Activated naive CD4-positive, alpha-beta T cell treated with anti-CD3 and anti-CD28 coated beads, Interleukin-2, amount 10 ng/mL, durations not matched to agents 7 days and 5 days (primary cell): ENCODE results near the gene SIGLEC7.
"Not testable (repeated sequence)": the region's sequence is repeated elsewhere in the genome, so short reads cannot be mapped to it uniquely, and the experiment has no call there.

Source experiments
- CTCF ChIA-PET: fragments of 350-600 bp; sonication (Branson Sonifier 250); formaldehyde crosslinking; loops from one replicate; lab custom pipeline; 2021; ENCODE audit warnings: antibody characterized with exemption; lab: Charles Lee
- DNase-seq: peaks from one replicate; pipeline ENCODE4 v3.0.0-alpha.2; 2020
- H3K27ac Mint-ChIP-seq: one replicate; pipeline ENCODE4 v1.8.0; 2021; ENCODE audit warnings: mild to moderate bottlenecking, moderate library complexity, mixed read lengths
- H3K27me3 Mint-ChIP-seq: one replicate; pipeline ENCODE4 v1.8.0; 2021; ENCODE audit warnings: mild to moderate bottlenecking, mixed read lengths
- H3K36me3 Mint-ChIP-seq: one replicate; pipeline ENCODE4 v1.8.0; 2021; ENCODE audit warnings: mixed read lengths
- H3K4me1 Mint-ChIP-seq: one replicate; pipeline ENCODE4 v1.8.0; 2021; ENCODE audit warnings: mixed read lengths
- H3K4me3 Mint-ChIP-seq: one replicate; pipeline ENCODE4 v1.8.0; 2021; ENCODE audit warnings: mild to moderate bottlenecking, moderate library complexity, mixed read lengths
- H3K9me3 Mint-ChIP-seq: one replicate; pipeline ENCODE4 v1.8.0; 2021; ENCODE audit warnings: mixed read lengths

The SIGLEC7 gene

DNA sequence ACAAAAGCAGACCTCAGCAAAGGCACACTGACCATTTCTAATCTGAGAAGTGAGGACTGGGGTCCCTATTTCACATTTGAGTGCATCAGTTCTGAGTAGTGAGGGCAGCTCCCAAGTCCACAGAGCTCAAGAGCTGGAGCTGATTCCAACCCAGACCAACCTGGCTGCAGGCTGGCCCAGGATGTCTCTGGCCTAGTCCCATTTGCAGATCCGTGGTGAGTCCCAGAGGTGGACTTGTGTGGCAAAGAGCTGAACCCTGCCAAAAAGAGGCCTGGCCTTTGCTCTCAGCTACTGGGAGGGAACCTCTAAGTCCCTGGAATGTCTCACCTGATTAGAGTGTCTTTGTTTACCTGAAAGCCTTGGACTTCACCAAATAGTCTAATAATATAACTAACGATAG lies 14.6 kb downstream of the SIGLEC7 start:
- Mint-ChIP-seq H3K27me3 (peaks cover 49% of the 10 kb centered on the region), H3K9me3 (peaks cover 2% of the 10 kb centered on the region), H3K27ac (no peak overlapping the region), H3K4me1 (peaks cover 8% of the 10 kb centered on the region), H3K4me3 (no peak overlapping the region), H3K36me3 (no peaks in the 10 kb centered on the region)
- no peak for DNase-seq
- CTCF ChIA-PET = interaction anchor here (0.5 to 9.8 kb wide), 10 partner anchors 9 to 242 kb away, joined by 3 to 125 read pairs (median 4); no protein-coding TSS in a partner anchor

DNA sequence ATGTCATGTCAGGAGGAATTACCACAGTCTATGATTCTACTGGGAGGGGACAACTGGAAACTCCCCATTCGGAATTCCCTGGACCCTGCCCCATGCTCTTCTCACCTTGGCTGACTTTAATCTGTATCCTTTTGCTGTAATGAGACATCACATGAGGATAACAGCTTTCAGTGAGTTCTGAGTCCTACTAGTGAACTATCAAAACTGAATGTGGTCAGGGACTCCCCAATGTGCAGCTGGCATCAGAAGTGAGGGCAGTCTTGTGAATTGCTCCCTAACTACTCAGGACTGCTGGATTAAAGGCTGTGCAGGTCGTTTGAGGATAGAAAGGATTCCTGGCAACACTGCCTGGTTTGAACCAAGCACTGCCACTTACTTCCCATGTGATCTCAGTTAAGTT lies 15.2 kb downstream of the SIGLEC7 start:
- no peak for DNase-seq
- Mint-ChIP-seq H3K9me3 (no peaks in the 10 kb centered on the region), H3K4me1 (peaks cover 8% of the 10 kb centered on the region), H3K27me3 (peaks cover 44% of the 10 kb centered on the region), H3K36me3 (no peaks in the 10 kb centered on the region), H3K4me3 (no peak overlapping the region), H3K27ac (no peak overlapping the region)
- CTCF ChIA-PET = interaction anchor here (0.5 to 9.8 kb wide), 8 partner anchors 12 to 477 kb away, joined by 3 to 125 read pairs (median 6); no protein-coding TSS in a partner anchor

DNA sequence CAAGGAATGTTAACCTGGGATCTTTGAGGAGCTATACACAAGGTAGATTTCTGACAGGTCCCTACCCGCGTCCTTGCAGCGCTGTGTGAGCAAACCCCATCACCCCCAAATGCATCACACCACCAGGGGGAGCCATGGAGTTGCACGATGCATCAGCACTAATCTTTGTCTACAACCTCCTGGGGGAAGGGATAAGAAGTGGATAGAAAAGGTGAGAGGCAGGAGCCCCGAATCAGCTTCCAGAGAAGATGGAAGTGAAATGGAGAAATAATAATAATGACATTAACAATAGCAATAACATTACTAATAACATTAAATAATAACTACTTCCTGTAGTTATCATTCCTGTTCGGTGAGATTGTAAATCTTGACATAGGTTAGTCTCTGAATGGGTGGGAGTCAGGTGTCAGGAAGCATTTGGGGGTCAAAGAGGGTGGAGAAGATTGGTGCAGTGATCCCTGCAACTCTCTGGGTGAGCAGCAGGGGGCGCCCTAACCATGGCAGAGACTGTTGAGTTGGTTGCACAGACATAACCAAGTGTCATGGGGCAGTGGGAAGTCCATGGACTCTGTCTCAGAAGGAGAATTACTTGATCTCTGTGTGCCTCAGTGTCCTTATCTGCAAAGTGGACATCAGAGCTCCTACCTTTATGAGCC lies 16.5 kb downstream of the SIGLEC7 start:
- H3K36me3 Mint-ChIP-seq = no peaks in the 10 kb centered on the region
- H3K9me3 Mint-ChIP-seq = no peaks in the 10 kb centered on the region
- H3K27me3 Mint-ChIP-seq = peaks cover 41% of the 10 kb centered on the region
- H3K4me1 Mint-ChIP-seq = peaks cover 8% of the 10 kb centered on the region
- no peak overlapping the region for H3K4me3 Mint-ChIP-seq
- peak overlapping the region; percentile 46 for H3K27ac Mint-ChIP-seq
- CTCF ChIA-PET = interaction anchor here (0.9 to 9.8 kb wide), 10 partner anchors 10 to 169 kb away, joined by 3 to 125 read pairs (median 6); no protein-coding TSS in a partner anchor
- DNase-seq = peak; percentile 88

DNA sequence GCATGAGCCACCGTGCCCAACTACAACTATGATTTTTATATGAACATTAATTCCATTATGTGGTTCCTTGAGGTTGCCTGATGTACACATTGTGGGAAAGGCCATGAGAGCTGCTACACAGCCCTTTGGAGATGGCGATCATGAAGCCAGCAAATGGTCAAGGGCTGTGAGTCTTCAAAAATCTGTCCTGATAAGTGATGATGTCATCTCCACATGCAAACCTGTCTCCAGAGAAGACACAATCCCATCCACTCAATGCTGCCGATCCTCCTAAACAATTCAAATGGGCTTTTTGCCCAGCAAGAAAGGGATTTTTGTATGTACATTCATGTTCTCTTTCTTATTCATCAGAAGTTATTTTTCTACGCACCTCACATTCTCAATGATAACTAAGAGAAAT lies 17.6 kb downstream of the SIGLEC7 start:
- peaks cover 41% of the 10 kb centered on the region for H3K27me3 Mint-ChIP-seq
- no peak for DNase-seq
- CTCF ChIA-PET = interaction anchor here (0.9 to 9.8 kb wide), 4 partner anchors 9 to 105 kb away, joined by 3 to 125 read pairs (median 17); no protein-coding TSS in a partner anchor
- H3K27ac Mint-ChIP-seq = no peak overlapping the region
- H3K36me3 Mint-ChIP-seq = no peaks in the 10 kb centered on the region
- peaks cover 10% of the 10 kb centered on the region for H3K4me1 Mint-ChIP-seq
- H3K9me3 Mint-ChIP-seq = no peaks in the 10 kb centered on the region
- H3K4me3 Mint-ChIP-seq = no peak overlapping the region

DNA sequence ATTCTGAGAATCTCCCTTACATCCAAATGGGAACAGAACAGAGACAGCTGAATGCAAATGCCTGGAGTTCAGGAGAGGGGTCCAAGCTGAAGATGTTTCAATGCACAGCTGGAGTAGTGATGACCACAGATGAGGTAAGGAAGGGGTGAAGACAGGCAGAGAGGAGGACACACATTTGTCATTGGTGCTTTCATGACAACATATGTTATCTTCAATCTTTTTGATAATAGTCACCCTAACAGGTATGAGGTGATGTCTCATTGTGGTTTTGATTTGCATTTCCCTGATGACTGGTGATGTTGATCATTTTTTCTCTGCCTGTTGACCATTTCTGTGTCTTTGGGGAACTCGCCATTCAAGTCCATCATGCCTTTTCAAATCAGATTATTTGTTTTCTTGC lies 19.2 kb downstream of the SIGLEC7 start:
- Mint-ChIP-seq H3K27ac (no peak overlapping the region), H3K27me3 (peaks cover 34% of the 10 kb centered on the region), H3K4me1 (peaks cover 10% of the 10 kb centered on the region), H3K9me3 (no peaks in the 10 kb centered on the region), H3K4me3 (no peak overlapping the region), H3K36me3 (no peaks in the 10 kb centered on the region)
- DNase-seq = no peak
- CTCF ChIA-PET = interaction anchor here (9.8 kb wide), 1 partner anchor 98 kb away, joined by 125 read pairs; no protein-coding TSS in a partner anchor

DNA sequence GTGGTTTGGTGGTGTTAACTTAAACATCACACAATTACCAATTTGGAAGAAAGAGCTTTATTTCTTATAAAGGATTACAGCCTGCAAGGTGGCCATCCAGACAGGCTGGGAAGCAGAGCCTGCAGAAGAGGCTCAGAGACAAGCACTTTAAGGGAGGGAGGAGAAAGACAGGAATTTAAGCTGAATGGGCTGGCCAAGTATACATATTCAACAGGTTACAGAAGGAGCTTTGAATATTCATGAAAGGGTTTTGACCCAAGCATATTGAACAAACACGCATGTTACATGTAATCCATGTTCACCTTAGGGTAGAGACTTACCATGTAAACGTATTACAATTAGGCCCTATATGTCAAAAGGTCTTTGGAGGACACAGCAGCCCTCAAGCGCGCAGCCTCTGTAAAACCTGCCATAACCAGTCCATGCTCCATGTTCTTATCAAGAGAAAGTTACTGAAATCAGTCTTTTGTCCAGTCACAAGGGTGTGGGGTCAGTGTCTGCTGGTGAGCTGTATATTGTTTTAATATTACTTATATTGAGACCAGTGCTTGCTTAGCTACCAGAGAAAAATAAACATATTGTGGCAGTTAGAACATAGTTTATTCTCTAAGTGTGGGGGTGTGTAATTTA lies 19.9 kb downstream of the SIGLEC7 start:
- Mint-ChIP-seq H3K4me1 (peaks cover 16% of the 10 kb centered on the region), H3K36me3 (no peaks in the 10 kb centered on the region), H3K27me3 (peaks cover 39% of the 10 kb centered on the region), H3K9me3 (no peaks in the 10 kb centered on the region), H3K4me3 (no peak overlapping the region), H3K27ac (no peak overlapping the region)
- CTCF ChIA-PET = interaction anchor here (1.1 to 9.8 kb wide), 2 partner anchors 97 to 352 kb away, joined by 3 to 125 read pairs; no protein-coding TSS in a partner anchor
- no peak for DNase-seq

DNA sequence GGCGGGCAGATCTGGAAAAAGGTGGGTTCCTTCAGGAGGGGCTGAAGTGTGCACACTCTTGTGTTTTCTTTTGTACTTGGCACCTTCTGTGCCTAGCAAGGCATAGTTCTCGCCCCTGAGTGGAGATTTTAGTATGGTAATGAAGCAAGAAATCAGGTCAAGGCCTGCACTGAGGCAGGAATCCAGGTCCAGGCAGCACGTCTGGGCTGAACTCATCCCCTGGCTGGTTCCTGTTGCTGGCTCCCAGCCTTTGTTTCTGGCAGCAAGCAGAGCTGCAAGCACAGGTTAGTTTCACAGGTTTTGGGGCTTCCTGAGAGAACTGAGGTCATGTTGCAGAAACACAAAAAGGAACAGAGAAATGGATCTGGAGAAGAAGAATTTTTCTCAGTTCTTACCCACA lies 21.2 kb downstream of the SIGLEC7 start:
- CTCF ChIA-PET = interaction anchor here (9.8 kb wide), 1 partner anchor 96 kb away, joined by 125 read pairs; no protein-coding TSS in a partner anchor

DNA sequence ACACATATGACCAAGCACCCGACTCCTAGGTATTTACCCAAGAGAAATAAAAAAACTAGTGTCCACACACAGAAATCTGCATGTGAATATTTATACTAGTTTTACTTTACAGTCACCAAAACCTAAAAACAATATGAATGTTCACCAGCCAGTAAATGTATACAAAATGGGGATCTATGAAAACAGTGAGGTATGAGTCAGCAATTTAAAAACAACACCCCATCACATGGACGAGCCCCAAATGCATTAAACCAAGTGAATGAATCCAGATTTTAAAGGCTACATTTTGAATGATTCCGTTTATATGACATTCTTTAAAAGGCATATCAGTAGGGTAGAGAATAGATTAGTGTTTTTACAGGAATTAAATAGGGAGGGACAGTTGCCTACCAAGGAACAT lies 22.1 kb downstream of the SIGLEC7 start:
- Mint-ChIP-seq H3K27ac (no peak overlapping the region), H3K27me3 (peaks cover 39% of the 10 kb centered on the region), H3K9me3 (no peaks in the 10 kb centered on the region), H3K4me1 (peaks cover 30% of the 10 kb centered on the region), H3K36me3 (no peaks in the 10 kb centered on the region), H3K4me3 (no peak overlapping the region)
- CTCF ChIA-PET = interaction anchor here (0.6 kb wide), 2 partner anchors 90 to 231 kb away, joined by 3 read pairs; no protein-coding TSS in a partner anchor
- no peak for DNase-seq

More for the DNA sequence above, 21.2 kb downstream of the SIGLEC7 start:
- Mint-ChIP-seq H3K36me3 (no peaks in the 10 kb centered on the region), H3K4me1 (peaks cover 29% of the 10 kb centered on the region), H3K9me3 (no peaks in the 10 kb centered on the region), H3K4me3 (no peak overlapping the region), H3K27me3 (peaks cover 39% of the 10 kb centered on the region), H3K27ac (no peak overlapping the region)
- DNase-seq = no peak

DNA sequence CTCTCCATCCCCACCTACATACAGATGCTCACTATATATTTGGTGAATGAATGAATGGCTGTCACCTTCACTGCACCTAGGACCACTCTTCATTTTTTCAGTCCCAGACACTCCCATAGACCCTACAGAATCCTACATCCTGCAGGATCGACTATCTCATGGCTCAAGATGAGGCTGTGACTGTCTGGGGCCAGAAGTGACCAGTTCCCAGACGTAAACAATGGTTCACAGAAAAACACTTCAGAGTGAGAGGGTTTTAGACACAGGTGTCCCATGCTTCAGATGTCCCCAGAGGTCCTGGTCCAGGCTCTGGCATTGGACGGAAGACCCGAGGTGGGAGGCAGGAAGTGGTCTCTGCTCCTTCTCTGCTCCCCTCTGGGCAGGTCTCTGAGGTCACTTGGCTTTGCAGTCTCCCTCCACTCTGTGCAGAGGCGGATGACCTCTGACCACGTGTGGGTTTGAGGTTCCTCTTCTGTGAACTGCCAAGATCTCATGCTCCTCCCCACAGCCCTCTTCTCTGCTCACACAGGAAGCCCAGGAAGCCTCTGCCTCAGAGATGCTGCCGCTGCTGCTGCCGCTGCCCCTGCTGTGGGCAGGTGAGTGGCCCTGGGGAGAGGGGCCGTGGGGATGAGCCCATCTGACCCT lies 24.9 kb downstream of the SIGLEC7 start:
- DNase-seq = peak; percentile 57
- CTCF ChIA-PET = interaction anchor here (1.0 kb wide), 1 partner anchor 92 kb away, joined by 3 read pairs; no protein-coding TSS in a partner anchor

DNA sequence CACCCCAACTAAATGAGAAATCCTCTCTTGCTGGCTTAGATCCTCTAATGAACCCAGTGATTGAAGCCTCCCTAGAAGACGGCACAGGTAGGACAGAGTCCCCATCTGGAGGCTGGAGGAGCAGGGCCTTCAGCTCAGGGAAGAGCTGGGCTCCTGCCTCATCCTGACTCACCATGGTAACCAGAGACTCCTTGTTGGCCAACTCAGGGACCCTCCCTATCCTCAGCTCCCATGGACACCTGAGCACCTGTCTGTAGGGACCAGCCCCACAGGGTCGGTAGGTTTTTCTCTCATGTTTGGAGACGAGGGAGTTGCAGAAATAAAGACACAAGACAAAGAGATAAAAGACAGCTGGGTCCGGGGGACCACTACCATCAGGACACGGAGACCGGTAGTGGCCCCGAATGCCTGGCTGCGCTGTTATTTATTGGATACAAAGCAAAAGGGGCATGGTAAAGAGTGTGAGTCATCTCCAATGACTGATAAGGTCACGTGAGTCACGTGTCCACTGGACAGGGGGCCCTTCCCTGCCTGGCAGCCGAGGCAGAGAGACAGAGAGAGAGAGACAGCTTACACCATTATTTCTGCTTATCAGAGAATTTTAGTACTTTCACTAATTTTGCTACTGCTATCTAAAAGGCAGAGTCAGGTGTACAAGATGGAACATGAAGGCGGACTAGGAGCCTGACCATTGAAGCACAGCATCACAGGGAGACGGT lies 26.6 kb downstream of the SIGLEC7 start:
- Mint-ChIP-seq H3K9me3 (no peaks in the 10 kb centered on the region), H3K4me1 (peaks cover 35% of the 10 kb centered on the region), H3K4me3 (peak overlapping the region; percentile 32), H3K27me3 (peaks cover 31% of the 10 kb centered on the region), H3K36me3 (no peaks in the 10 kb centered on the region), H3K27ac (no peak overlapping the region)
- no peak for DNase-seq
- CTCF ChIA-PET = interaction anchor here (1.0 to 4.6 kb wide), 5 partner anchors 10 to 147 kb away, joined by 3 to 30 read pairs (median 5); no protein-coding TSS in a partner anchor

More for the DNA sequence above, 24.9 kb downstream of the SIGLEC7 start:
- Mint-ChIP-seq H3K4me1 (peaks cover 35% of the 10 kb centered on the region), H3K36me3 (no peaks in the 10 kb centered on the region), H3K4me3 (peak overlapping the region; percentile 70), H3K9me3 (no peaks in the 10 kb centered on the region), H3K27ac (peak overlapping the region; percentile 47), H3K27me3 (peaks cover 39% of the 10 kb centered on the region)

DNA sequence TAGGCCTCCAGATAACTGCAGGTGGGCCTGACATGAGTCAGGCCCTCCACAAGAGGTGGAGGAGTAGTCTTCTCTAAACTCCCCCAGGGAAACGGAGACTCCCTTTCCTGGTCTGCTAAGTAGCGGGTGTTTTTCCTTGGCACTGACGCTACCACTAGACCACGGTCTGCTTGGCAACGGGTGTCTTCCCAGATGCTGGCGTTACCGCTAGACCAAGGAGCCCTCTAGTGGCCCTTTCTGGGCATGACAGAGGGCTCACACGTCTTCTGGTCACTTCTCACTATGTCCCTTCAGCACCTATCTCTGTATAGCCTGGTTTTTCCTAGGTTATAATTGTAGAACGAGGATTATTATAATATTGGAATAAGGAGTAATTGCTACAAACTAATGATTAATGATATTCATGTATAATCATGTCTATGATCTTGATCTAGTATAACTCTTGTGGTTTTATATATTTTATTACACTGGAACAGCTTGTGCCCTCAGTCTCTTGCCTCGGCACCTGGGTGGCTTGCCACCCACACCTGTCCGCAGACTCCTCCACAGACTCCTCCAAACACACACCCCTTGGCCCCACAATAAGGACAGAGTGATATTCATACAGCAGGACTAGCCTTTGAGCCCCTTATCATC lies 27.3 kb downstream of the SIGLEC7 start:
- H3K27ac Mint-ChIP-seq, H3K36me3 Mint-ChIP-seq, H3K4me3 Mint-ChIP-seq, H3K9me3 Mint-ChIP-seq: not testable (repeated sequence)
- Mint-ChIP-seq H3K4me1 (peaks cover 33% of the 10 kb centered on the region), H3K27me3 (peaks cover 31% of the 10 kb centered on the region)
- DNase-seq = peak; percentile 74
- CTCF ChIA-PET = interaction anchor here (1.4 to 4.6 kb wide), 4 partner anchors 11 to 148 kb away, joined by 5 to 30 read pairs (median 14); no protein-coding TSS in a partner anchor

DNA sequence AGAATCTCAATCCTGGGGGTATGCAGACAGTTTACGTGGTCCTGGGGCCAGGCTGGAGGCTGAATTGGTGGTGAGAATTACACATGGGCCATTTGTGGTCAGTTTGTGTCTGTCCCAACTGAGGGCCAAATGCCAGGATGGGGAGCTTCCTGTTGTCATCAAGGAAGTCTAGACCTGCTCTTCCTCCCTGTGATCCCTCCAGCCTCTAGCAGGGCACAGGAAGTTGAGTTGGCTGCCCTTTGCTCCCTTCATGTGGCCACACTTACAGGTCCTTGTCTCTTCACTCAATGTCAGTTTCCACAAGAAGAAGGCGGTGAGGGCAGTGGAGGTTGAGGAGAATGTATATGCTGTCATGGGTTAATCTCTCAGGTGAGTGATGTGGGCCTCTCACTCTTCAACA lies 30.1 kb downstream of the SIGLEC7 start:
- Mint-ChIP-seq H3K4me1 (peaks cover 24% of the 10 kb centered on the region), H3K27ac (no peak overlapping the region), H3K4me3 (no peak overlapping the region), H3K27me3 (peaks cover 24% of the 10 kb centered on the region), H3K36me3 (no peaks in the 10 kb centered on the region), H3K9me3 (no peaks in the 10 kb centered on the region)
- DNase-seq = no peak
- CTCF ChIA-PET = no interaction called here

DNA sequence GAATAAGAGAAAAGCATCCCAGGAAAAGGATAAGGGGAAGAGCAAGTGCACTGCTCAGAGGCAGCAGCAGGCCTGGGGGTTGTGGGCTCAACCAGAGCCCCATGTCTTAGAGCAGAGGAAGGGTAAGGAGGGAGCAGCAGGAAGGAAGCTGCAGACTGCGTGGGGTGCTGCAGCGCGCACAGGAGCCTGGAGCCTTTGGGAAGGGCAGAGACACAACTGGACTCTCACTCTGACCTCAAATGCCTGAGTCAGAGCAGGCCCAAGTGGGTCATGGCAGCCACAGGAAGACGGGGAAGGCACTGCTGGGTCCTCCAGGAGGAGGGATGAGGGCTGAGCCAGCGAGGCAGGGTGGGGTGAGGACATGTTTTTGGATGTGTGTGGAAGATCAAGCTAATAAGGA lies 31.6 kb downstream of the SIGLEC7 start:
- CTCF ChIA-PET = interaction anchor here (0.7 to 0.9 kb wide), 2 partner anchors 14 to 15 kb away, joined by 3 read pairs; no protein-coding TSS in a partner anchor
- DNase-seq = no peak
- no peak overlapping the region for H3K4me3 Mint-ChIP-seq
- H3K36me3 Mint-ChIP-seq = no peaks in the 10 kb centered on the region
- H3K27ac Mint-ChIP-seq = no peak overlapping the region
- peaks cover 9% of the 10 kb centered on the region for H3K4me1 Mint-ChIP-seq
- no peaks in the 10 kb centered on the region for H3K9me3 Mint-ChIP-seq
- peaks cover 15% of the 10 kb centered on the region for H3K27me3 Mint-ChIP-seq
